ENCODE data around the gene TMEM204.

DNA sequence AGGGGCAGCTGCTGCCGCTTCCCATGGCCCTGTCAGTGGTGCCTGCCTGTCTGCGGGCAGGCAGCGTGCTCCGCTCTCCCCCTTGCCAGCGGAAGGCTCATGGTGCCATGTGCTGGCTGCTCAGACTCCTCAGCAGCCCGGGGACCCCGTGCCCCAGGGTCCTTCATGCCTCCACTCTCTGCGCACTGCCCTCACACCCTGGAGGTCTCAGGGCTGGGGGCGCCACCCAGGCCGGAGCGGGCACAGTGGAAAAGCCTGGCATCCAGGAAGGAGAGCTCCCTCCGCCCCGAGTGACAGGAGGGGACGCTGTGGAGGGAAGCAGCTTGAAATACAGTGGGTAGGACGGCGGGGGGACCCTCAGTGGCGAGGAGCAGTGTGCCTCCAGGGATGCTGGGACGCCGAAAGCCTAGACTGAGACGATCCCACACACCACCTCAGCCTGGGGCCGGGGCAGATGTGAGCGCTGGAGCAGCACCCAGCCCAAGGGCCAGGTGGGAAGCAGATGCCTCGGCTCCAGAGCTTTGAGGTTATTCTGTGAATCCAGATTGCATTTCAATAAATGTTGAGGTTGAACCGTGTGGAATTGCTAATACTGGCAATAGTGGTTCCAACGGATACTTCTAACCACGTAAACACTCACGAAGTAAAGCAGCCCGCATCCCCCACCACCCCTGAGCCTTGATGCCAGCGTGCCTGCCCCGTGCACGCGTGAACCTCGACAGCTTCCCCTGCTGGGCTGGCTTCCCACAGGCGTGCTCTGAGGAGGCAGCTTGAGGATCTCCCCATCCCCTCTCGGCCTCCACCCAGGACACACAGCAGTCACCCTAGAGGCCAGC is 6.5 kb downstream of the TMEM204 start:
- TF ChIP-seq ZSCAN20 (CRISPR knock-in tag; IDR thresholded peaks at IDR 0.05) (no peak), EP300 (IDR thresholded peaks at IDR 0.05) (no peak), JUN (IDR thresholded peaks at IDR 0.05) (no peak), CTCF (IDR thresholded peaks at IDR 0.05) (no peak), RCOR1 (IDR thresholded peaks at IDR 0.05; ENCODE audit: low read depth, low read length) (no peak), RAD21 (conservative IDR thresholded peaks at IDR 0.05 in 1 of 2, IDR thresholded peaks at IDR 0.05 in 1 of 2) (no peak)
- TF ChIP-seq, protein P1, sequence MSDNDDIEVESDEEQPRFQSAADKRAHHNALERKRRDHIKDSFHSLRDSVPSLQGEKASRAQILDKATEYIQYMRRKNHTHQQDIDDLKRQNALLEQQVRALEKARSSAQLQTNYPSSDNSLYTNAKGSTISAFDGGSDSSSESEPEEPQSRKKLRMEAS (IDR thresholded peaks at IDR 0.05) = no peak
